ENCODE results near the gene ENHO. TPM values are rescaled to one million over a fixed set of nuclear protein-coding genes. Genes with fewer than 3 reads are reported as not detected.

Gene ENHO
- total RNA-seq, 2 donors from 2014 or later: not detected

- H3K9me3 Mint-ChIP-seq: no peaks in the 10 kb centered on the region
- no peaks in the 10 kb centered on the region for H3K27me3 Mint-ChIP-seq
- H3K27ac Mint-ChIP-seq: no peak overlapping the region
- H3K36me3 Mint-ChIP-seq (ENCODE audit: low read depth): no peaks in the 10 kb centered on the region
- no peak overlapping the region for H3K4me3 Mint-ChIP-seq
- H3K4me1 Mint-ChIP-seq: no peaks in the 10 kb centered on the region
- no peak for ATAC-seq (replicated peaks)
Observed at GRCh38 chr9:34510497-34511468, 12.0 kb downstream of the ENHO start.

DNA sequence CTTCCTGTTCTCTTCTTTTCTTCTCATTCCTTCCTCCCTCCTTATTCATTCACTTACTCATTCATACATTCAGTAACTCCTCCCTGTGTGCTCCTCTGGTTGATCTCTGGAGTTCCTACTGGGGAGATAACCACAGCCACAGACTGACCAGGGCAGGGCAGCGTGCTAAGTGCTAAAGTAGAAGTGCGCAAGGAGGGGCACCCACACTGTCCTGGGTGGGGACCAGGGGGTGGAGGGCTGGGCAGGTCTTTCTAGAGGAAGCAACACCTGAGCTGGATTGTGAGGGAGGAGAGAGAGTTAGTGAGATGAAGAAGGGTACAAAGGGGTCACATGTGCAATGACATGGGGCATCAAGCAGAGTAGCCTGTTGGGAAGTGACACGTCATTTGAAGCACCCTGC, 13.8 kb downstream of the ENHO start:
- no peaks in the 10 kb centered on the region for H3K36me3 Mint-ChIP-seq (ENCODE audit: low read depth)
- ATAC-seq (replicated peaks): peak; percentile 56
- no peak overlapping the region for H3K4me3 Mint-ChIP-seq
- peaks cover 4% of the 10 kb centered on the region for H3K27me3 Mint-ChIP-seq
- no peaks in the 10 kb centered on the region for H3K4me1 Mint-ChIP-seq
- no peaks in the 10 kb centered on the region for H3K9me3 Mint-ChIP-seq
- H3K27ac Mint-ChIP-seq: no peak overlapping the region

DNA sequence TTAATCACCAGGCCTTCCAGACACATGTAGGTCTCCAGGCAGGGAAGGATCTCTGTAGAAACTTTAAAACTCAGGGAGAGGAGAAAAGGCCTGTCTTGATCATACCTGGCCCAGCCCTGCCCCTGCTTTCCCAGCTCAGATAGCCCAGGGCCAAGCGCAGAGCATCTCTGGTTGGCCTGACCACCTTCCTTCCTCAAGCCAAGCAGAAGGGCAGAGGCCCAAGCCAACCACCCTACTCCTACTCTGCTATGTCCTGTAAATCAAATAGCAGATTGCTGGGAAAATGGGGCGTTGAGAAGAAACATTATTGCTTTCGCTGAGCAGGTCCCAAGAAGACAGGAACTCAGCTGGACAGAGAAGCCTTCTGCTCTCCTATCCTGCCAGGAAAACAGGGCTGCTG, 14.3 kb downstream of the ENHO start:
- Mint-ChIP-seq H3K4me3 (no peak overlapping the region), H3K9me3 (no peaks in the 10 kb centered on the region), H3K4me1 (no peaks in the 10 kb centered on the region), H3K27ac (no peak overlapping the region), H3K36me3 (ENCODE audit: low read depth) (no peaks in the 10 kb centered on the region), H3K27me3 (peaks cover 4% of the 10 kb centered on the region)
- no peak for ATAC-seq (replicated peaks)

DNA sequence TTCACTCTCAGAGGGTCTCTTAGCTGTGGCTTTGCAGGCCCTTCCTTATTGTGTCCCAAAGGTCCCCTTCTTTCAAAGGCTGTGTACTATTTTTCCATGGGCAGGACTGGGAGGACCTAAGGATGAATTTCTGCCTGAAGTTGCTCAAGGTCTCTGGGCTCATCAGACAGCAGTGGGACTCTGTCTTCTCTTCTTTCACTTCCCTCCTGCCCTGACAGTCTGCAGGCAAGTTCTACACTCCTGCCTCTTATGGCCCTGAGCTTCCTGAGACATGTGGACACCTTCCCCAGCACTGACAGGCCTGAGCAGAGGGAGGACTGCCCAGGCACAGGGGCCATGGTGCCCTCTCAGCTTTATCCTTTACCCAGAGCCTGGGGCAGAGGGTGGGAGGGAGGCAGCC, 14.8 kb downstream of the ENHO start:
- Mint-ChIP-seq H3K4me3 (no peak overlapping the region), H3K9me3 (no peaks in the 10 kb centered on the region), H3K36me3 (ENCODE audit: low read depth) (no peaks in the 10 kb centered on the region), H3K27me3 (peaks cover 4% of the 10 kb centered on the region), H3K4me1 (no peaks in the 10 kb centered on the region), H3K27ac (no peak overlapping the region)
- ATAC-seq (replicated peaks): no peak

- Mint-ChIP-seq H3K27ac (no peak overlapping the region), H3K27me3 (peaks cover 4% of the 10 kb centered on the region), H3K9me3 (no peaks in the 10 kb centered on the region), H3K4me3 (no peak overlapping the region), H3K4me1 (no peaks in the 10 kb centered on the region), H3K36me3 (ENCODE audit: low read depth) (no peaks in the 10 kb centered on the region)
- no peak for ATAC-seq (replicated peaks)
Observed at GRCh38 chr9:34507556-34507955, 15.2 kb downstream of the ENHO start.

GRCh38 chr9:34506623-34507022, 16.2 kb downstream of the ENHO start:
- Mint-ChIP-seq H3K27me3 (peaks cover 4% of the 10 kb centered on the region), H3K4me1 (no peaks in the 10 kb centered on the region), H3K9me3 (no peaks in the 10 kb centered on the region)

DNA sequence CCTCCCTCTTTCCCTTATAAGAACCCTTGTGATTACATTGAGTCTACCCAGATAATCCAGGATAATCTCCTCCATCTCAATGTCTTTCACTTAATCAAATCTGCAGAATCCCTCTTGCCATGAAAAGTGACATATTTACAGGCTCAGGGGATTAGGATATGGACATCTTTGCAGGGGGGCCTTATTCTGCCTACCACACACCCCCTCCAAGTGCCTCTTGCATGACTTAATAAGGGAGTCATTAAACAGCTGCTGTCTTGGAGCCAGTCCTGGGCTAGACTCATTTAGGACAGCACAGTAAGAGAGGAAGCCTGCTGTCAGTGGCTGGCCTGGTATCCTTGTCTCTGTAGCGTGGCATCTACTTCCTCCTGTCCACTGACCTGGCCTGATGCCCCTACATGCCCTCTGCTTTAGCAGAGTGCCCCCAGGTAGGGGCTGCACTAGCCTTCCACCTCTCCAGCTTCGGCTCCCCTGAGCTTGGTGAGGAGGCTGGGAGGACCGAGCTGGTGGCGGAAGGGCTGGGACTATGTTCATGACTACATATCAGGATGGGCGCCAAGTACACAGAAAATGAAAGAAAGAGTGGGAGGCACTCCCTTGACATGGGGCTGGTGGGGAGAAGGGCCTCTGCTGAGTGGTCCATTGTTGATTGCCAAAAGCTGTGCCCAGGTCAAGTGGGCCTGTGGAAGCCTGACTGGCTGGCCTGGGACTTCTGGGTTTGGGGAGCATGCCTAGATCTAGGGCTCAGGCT, 17.2 kb downstream of the ENHO start:
- no peak for ATAC-seq (replicated peaks)
- Mint-ChIP-seq H3K4me1 (peaks cover under 1% of the 10 kb centered on the region), H3K27ac (no peak overlapping the region), H3K27me3 (peaks cover 4% of the 10 kb centered on the region), H3K9me3 (no peaks in the 10 kb centered on the region), H3K36me3 (ENCODE audit: low read depth) (no peaks in the 10 kb centered on the region), H3K4me3 (no peak overlapping the region)

More at GRCh38 chr9:34506623-34507022, 16.2 kb downstream of the ENHO start:
- no peak for ATAC-seq (replicated peaks)
- Mint-ChIP-seq H3K36me3 (ENCODE audit: low read depth) (no peaks in the 10 kb centered on the region), H3K27ac (no peak overlapping the region), H3K4me3 (no peak overlapping the region)

GRCh38 chr9:34503406-34503805, 19.4 kb downstream of the ENHO start:
- no peaks in the 10 kb centered on the region for H3K36me3 Mint-ChIP-seq (ENCODE audit: low read depth)
- no peak overlapping the region for H3K27ac Mint-ChIP-seq
- no peaks in the 10 kb centered on the region for H3K9me3 Mint-ChIP-seq
- peaks cover 15% of the 10 kb centered on the region for H3K4me1 Mint-ChIP-seq
- no peak overlapping the region for H3K4me3 Mint-ChIP-seq
- no peak for ATAC-seq (replicated peaks)
- peaks cover 10% of the 10 kb centered on the region for H3K27me3 Mint-ChIP-seq

DNA sequence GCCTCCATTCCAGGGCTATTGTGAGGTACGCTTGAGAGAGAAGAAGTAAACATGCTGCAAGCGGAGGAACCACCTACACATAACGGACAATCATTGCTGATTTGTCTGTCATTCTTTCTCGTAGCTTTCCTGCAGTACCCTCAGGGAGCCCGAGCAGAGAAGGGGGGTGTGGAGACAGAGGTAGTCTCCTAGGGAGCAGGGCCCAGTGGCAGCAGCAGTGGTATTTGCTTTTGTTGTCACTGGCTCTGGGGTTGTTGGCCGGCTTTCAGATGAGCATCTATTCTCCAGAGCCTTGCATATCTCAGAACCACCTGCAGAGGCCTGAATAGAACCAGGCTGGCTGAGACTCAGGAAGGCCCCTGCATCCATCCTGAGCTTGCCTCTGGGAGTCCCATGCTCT, 19.9 kb downstream of the ENHO start:
- Mint-ChIP-seq H3K36me3 (ENCODE audit: low read depth) (no peaks in the 10 kb centered on the region), H3K27me3 (peaks cover 10% of the 10 kb centered on the region), H3K27ac (no peak overlapping the region), H3K4me3 (no peak overlapping the region), H3K4me1 (peaks cover 15% of the 10 kb centered on the region), H3K9me3 (no peaks in the 10 kb centered on the region)
- no peak for ATAC-seq (replicated peaks)

- no peak overlapping the region for H3K27ac Mint-ChIP-seq
- no peak for ATAC-seq (replicated peaks)
Observed at GRCh38 chr9:34502471-34502870, 20.3 kb downstream of the ENHO start.

GRCh38 chr9:34501889-34502425, 20.8 kb downstream of the ENHO start:
- H3K36me3 Mint-ChIP-seq (ENCODE audit: low read depth): no peaks in the 10 kb centered on the region

More at GRCh38 chr9:34502471-34502870, 20.3 kb downstream of the ENHO start:
- no peaks in the 10 kb centered on the region for H3K9me3 Mint-ChIP-seq
- H3K4me1 Mint-ChIP-seq: peaks cover 15% of the 10 kb centered on the region
- no peak overlapping the region for H3K4me3 Mint-ChIP-seq
- H3K27me3 Mint-ChIP-seq: peaks cover 13% of the 10 kb centered on the region
- H3K36me3 Mint-ChIP-seq (ENCODE audit: low read depth): no peaks in the 10 kb centered on the region

DNA sequence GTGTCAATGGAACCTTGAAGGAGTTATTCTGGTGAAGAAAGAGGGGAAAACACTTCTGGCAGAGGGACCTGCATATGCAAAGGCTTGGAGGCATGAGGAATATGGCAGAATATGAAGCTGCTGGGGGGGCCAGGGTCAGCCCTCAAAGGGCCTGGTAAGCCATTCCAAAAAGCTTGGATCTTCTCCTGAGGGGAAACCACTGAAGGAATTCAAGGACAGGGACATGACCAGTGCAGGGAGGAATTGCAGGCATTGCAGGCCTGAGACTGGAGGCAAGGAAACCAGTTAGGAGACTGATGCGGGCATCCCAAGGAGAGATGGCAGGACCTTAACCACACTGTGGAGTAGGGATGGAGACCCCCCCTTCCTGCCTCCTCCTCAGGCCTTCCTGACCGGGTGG, 21.4 kb downstream of the ENHO start:
- no peak for ATAC-seq (replicated peaks)

More at GRCh38 chr9:34501889-34502425, 20.8 kb downstream of the ENHO start:
- Mint-ChIP-seq H3K27me3 (peaks cover 16% of the 10 kb centered on the region), H3K9me3 (no peaks in the 10 kb centered on the region), H3K4me3 (no peak overlapping the region), H3K4me1 (peaks cover 15% of the 10 kb centered on the region), H3K27ac (no peak overlapping the region)
- ATAC-seq (replicated peaks): no peak

DNA sequence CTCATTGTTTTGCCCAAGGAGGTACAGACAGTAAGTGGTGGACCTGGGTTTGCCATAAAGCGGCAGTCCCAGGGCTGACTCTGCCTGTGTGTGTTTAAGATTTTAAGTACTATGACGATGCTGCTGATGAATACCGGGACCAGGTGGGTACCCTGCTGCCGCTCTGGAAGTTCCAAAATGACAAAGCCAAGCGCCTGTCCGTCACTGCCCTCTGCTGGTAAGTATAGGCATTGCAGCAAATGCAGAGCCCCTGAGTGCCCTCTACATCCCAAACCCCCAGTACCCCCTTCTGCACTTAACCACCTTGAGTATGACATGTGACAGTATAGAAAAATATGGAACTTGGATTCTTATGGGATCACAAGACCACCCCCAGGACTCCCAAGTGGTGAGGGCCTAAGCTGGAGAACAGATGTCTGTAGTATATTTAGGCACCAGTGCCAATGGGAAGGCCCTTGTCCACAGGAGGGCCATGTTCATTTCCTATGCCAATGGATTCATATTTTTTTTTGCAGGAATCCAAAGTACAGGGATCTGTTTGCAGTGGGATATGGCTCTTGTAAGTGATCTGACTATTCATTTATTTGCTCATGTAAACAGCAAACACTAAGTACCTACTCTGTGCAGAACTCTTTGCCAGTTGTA, 22.0 kb downstream of the ENHO start:
- no peaks in the 10 kb centered on the region for H3K36me3 Mint-ChIP-seq (ENCODE audit: low read depth)
- no peaks in the 10 kb centered on the region for H3K9me3 Mint-ChIP-seq
- H3K27ac Mint-ChIP-seq: no peak overlapping the region
- peaks cover 15% of the 10 kb centered on the region for H3K4me1 Mint-ChIP-seq
- peaks cover 16% of the 10 kb centered on the region for H3K27me3 Mint-ChIP-seq
- no peak overlapping the region for H3K4me3 Mint-ChIP-seq
- ATAC-seq (replicated peaks): peak; percentile 95

More for the DNA sequence above, 21.4 kb downstream of the ENHO start:
- Mint-ChIP-seq H3K9me3 (no peaks in the 10 kb centered on the region), H3K27me3 (peaks cover 16% of the 10 kb centered on the region), H3K36me3 (ENCODE audit: low read depth) (no peaks in the 10 kb centered on the region), H3K4me1 (peaks cover 15% of the 10 kb centered on the region), H3K4me3 (no peak overlapping the region), H3K27ac (no peak overlapping the region)

DNA sequence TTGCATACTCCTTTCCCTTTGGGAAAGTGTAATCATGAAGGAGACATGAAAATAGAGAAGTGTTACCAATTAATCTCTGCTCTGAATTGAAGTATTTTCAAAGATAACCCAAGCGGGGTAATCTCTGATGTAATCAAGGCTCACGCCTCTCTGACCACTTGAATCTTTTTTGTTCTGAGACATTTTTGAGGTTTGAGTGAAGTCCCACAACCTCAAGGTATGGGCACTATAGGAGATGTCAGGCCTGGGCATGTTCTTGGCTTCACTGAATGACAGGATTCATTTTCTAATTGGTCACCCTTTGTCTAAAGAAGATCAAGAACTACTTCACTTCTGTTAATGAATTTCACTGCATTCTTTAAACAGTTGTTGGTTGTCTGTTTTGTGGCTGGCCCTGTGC, 23.7 kb downstream of the ENHO start:
- Mint-ChIP-seq H3K4me3 (no peak overlapping the region), H3K27me3 (peaks cover 13% of the 10 kb centered on the region), H3K36me3 (ENCODE audit: low read depth) (no peaks in the 10 kb centered on the region), H3K27ac (no peak overlapping the region), H3K9me3 (no peaks in the 10 kb centered on the region), H3K4me1 (peaks cover 15% of the 10 kb centered on the region)
- ATAC-seq (replicated peaks): no peak

All from activated T-helper 17 cell treated with anti-CD3 and anti-CD28 coated beads, Interleukin-2, amount 50 U/mL, for 72 hours (primary cell).